HG03457 (cell line): ENCODE measurements around the gene PTPRU.
"Not testable (repeated sequence)": the region's sequence is repeated elsewhere in the genome, so short reads cannot be mapped to it uniquely, and the experiment has no call there.

ENCODE experiments used
- ATAC-seq: cut with Tn5 transposase; IDR thresholded peaks from one replicate; pipeline ENCODE4 v1.9.1; 2021; ENCODE audit warnings: moderate number of reproducible peaks; ENCODE audit not compliant: unreplicated experiment

Gene PTPRU

DNA sequence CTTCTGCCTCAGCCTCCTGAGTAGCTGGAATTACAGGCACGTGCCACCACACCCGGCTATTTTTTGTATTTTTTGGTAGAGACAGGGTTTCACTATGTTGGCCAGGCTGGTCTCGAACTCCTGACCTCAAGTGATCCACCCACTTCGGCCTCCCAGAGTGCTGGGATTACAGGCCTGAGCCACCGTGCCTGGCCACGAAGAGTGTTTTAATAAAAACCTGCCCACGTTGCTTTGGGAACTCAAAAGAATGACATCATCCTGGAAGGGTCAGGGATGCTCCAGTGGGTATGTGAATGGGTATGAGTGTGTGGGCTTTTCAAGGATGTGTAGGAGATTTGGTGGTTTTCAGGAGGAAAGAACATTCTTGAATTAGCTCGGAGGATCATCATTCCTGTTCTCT is 78.4 kb downstream of the PTPRU start:
- ATAC-seq = not testable (repeated sequence)

DNA sequence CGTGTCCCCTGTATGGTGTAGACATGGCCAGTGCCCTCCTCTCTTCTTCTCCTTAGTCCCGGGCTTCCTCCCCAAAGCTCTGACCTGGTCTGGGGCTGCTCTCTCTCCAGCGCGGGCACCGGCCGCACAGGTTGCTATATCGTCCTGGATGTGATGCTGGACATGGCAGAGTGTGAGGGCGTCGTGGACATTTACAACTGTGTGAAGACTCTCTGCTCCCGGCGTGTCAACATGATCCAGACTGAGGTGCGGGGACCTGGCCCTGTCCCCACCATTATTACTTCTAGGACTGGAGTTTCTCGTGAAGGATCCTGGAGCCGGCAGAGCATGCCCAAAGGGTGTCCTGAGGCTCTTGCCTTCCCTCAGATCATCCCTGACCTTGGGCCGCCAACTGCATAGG is 78.9 kb downstream of the PTPRU start:
- ATAC-seq = no peak

DNA sequence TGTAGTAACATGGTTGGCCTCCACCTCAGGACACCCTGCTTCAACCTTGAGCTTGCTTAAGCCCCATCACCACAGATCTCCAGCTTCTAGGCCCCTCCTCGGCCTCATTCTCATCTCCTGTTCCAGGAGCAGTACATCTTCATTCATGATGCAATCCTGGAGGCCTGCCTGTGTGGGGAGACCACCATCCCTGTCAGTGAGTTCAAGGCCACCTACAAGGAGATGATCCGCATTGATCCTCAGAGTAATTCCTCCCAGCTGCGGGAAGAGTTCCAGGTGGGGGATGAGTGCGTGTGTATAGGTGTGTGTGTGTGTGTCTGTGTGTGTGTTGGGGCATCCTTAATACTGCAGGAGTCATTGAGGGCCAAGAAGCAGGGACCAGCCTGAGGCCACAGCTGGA is 79.6 kb downstream of the PTPRU start:
- no peak for ATAC-seq

DNA sequence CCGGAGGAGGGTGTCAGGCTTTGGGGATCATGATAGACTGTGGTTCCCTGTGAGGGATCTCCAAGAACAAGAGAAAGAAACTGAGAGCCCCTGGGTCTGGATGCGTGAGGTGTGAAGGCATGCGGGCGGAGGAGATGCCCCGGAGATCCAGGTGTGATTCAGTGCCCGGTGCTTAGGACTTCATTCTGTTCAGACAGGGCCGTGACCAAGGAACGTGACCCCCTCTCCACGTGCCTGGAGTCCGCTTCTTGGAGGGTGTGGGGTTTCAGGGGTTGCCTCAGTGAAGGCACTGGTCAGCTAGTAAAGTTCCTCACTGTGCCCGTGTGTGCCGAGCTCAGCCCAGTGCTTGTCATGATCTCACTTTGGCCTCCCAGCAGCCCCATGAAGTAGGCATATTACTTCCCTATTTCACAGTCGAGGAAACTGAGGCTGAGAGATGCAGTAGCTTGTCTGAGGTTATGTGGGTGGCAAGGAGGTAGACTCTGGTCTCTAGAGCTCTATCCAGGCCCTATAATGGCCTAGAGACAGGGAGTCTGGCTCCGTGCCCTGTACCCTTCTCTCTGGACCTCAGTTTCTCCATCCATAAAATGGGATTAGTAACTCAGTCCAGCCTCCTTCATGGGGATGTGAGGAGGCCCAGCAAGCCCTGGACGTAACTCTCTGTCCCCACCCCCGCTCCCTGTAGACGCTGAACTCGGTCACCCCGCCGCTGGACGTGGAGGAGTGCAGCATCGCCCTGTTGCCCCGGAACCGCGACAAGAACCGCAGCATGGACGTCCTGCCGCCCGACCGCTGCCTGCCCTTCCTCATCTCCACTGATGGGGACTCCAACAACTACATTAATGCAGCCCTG is 81.0 kb downstream of the PTPRU start:
- ATAC-seq = no peak

DNA sequence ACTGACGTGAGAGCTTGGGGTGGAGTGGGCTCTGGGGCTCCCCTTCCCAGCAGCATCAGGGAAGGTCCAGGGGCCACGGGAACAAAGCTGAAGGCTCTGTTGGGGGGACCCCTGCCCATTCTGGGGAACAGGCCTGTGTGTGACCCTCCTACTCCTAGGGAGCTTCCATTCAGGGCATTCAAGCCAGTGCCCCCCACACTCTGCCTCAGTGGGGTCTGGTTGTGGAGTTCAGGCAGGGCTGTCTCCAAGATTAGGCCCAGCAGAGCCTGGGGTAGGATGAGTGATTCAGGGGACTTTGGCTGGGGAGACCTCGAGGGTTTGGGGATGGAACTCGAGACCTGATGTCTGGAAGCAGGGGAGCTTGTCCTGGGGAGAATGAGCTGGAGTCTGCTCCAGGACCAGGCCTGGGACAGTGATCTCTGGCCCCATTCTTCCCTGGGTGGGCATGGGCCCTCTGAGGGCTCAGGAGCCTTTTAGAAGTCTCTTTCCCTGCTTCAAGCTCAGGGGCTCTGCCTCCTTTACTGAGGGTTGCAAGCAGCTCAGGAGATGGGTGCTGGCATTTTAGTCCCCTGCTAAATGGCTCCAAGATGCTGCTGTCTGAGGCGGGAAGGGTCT is 81.7 kb downstream of the PTPRU start:
- no peak for ATAC-seq

DNA sequence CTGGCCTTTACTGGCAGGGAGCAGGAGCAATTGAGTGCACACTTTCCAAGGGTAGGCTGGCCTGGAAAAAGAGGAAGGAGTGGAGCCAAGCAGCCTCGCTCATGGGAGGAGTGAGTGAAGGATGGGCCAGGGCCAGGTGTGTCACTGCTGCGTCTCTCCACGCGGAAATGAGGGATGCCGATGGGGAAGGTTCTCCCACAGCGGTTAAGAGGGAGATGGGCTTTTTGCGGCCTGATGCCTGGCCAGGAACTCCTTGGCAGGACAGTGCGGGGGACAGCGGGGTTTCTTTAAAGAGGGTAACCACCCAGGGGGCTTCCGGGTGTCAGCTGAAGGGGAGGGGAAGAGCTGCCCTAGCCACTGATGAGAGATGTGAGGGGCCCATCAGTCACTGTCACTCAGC is 82.4 kb downstream of the PTPRU start:
- no peak for ATAC-seq

DNA sequence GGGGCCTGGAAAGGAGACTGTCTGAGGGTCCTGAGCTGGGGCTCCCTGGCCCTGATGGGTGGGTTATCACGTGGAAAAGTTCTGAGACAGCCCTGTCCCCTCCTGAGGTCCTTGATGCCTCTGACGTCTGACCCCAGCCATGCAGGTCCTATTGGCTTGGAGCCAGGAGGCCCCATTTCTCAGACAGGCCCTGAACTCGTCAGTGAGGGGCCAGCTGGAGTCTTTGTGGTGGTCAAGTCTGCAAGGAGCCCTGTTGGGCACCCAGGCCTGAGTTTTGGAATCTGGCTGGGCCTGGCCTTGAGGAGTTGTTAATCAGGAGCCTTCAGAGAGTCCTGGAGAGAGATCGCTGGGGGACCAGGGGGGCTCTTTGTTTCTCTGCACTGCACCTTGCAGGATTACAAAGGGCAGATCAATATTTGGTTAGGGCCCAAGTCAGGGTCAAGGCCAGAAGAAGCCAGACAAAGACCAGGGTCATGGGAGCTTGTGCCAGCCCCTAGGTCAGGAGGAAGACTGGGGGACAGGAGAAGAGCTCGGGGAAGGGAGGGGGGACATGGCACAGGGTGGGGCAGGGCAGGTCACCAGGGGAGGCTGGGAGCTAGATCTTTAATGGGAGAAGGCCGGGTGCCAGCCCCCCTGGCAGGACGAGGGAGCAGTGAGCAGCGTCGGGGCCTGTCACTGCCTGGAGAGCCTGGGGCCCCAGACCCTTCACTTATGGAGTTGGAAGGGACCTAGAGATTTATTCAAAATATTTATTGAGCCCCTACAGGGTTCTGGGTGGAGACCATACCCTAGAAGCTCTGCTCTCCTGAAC is 83.2 kb downstream of the PTPRU start:
- no peak for ATAC-seq

DNA sequence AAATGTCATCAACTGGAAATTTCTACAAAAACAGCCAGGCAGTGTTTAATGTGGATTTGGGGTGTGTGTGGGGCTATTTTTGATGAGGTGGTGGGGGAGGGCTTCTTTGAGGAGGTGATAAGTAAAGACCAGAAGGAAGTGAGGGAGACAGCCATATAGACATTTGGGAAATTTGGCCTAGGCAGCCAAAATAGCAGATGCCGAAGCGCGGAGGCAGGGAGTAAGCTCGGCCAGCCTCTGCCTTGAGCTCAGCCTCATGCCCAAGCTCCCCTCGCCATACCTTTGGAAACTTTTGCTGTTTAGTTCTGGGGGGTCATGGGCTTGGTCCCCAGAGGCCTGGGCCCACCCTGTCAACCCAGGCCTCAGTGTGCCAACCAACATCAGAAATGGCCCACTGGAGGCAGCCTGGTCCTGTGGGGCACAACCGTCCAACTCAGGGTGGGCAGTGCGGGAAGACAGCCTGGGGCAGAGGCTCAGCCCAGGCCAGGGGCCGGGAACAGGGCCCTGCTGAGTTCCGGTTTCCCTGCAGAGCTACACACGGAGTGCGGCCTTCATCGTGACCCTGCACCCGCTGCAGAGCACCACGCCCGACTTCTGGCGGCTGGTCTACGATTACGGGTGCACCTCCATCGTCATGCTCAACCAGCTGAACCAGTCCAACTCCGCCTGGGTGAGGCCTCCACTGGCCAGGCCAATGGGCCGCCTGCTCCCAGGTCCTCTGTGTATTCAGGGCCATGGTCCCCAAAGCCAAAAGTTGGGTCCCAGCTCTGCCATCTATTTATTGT is 84.0 kb downstream of the PTPRU start:
- no peak for ATAC-seq

DNA sequence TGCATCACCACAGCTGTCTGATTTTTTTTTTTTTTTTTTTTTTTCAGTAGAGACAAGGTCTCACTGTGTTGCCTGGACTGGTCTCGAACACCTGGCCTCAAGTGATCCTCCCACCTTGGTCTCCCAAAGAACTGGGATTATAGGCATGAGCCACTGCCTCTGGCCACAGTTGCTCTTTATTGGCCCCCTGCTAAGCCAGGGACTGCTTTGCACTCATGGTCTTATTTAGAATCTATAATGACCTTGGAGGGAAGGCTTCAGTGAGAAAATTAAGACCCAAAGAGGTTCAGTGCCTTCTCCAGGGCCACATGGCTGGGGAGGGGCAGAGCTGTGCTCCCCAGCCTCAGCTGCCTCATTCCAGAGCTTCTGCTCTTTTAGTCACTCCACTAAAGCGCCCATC is 84.9 kb downstream of the PTPRU start:
- no peak for ATAC-seq

DNA sequence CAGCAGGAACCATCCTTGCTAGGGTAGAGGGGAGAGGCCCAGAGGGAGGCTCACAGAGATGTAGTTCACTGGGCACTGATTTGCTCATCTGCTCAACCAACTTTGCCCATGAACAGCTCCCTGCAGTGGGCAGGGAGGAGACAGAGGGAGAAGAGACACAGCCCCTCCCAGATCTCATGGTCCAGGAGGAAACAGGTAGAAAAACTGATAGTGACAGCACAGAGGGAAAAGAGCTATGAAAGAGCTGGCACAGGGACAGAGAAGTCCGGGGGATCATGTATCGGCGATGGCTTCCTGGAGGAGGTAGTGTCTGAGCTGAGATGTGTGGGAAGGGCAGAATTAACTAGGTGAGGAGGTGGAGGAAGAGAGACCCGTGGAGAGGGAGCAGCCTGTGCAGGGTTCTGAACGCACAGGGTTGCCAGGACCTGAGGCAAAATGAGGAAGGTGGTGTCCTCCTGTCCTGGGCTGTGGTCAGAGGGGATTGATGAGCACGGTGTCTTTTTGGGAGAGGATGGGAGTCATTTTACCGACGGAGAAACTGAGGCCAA is 85.9 kb downstream of the PTPRU start:
- ATAC-seq = no peak

DNA sequence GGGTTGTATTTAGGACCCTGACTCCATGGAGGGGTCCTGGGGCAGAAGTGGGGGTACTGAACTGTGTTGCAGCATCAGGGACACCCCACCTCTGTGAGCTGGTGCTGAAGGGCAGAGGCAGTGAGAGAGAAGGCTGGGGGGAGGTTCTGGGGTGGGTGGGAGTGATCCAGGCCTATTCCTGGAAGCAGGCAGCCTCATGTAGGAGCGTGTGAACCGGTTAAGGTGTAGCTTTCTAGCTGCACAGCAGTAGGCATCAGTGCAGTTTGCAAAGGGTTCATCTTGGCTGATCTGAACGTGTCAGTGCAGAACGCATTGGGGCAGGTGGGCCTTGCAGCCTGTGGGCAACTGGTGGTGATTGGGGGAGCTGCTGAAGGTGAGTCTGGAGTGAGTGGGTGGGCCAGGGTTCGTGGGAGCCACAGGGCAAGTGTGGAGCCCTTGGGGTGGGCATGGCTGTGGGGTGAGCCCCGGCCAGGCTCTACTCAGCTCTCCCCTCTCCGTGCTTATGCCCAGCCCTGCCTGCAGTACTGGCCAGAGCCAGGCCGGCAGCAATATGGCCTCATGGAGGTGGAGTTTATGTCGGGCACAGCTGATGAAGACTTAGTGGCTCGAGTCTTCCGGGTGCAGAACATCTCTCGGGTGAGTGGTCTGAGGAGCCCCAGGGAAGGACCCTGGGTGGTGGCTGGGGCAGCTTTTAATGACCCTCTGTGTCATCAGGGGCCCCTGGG is 86.7 kb downstream of the PTPRU start:
- ATAC-seq = no peak

DNA sequence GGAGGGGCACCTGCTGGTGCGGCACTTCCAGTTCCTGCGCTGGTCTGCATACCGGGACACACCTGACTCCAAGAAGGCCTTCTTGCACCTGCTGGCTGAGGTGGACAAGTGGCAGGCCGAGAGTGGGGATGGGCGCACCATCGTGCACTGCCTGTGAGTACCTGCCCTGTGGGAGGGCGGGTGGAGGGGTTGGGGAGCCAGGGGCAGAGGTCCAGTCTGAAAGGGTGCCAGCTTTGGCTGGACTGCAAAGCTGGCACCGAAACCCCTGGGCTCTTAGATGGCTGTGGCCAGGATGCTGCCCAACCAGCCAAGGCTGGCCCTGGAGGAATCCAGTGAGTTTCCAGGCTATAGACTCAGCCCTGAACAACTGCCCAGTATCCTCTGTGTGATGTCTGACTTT is 87.3 kb downstream of the PTPRU start:
- no peak for ATAC-seq

DNA sequence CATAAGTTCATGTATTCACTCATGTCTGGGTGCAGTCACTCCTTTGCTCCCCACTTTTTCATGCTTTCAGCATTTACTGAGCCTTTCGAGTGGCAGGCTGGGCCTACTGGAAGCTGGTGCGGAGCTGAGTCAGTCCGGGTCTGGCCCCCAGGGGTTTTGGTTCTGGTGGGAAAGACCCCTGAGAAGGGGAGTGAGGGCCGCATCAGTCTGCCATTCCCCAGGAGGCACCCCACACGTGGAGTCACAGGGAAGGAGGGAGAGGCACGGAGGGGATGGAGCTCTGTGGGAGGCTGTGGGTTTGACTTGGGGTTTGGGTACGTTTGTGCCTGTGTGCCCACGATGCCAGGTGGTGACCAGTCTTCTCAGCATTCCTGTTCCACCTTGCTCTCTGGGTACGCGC is 87.9 kb downstream of the PTPRU start:
- ATAC-seq = no peak

DNA sequence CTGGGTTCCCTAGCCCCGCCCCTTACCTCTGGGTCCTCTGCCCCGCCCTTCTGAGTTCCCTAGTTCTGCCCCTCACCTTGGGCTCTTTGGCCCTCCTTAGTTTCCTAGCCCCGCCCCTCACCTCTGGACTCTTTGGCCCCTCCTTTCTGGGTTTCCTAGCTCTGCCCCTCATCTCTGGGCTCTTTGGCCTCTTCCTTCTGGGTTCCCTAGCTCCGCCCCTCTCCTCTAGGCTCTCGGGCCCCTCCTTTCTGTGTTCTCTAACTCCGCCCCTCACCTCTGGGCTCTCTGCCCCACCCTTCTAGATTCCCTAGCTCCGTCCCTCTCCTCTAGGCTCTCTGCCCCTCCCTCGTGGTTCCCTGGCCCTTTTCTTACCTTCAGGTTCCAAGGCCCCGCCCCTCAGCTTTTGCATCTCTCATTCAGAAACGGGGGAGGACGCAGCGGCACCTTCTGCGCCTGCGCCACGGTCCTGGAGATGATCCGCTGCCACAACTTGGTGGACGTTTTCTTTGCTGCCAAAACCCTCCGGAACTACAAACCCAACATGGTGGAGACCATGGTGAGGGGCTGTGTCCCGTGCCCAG is 88.5 kb downstream of the PTPRU start:
- ATAC-seq = no peak

DNA sequence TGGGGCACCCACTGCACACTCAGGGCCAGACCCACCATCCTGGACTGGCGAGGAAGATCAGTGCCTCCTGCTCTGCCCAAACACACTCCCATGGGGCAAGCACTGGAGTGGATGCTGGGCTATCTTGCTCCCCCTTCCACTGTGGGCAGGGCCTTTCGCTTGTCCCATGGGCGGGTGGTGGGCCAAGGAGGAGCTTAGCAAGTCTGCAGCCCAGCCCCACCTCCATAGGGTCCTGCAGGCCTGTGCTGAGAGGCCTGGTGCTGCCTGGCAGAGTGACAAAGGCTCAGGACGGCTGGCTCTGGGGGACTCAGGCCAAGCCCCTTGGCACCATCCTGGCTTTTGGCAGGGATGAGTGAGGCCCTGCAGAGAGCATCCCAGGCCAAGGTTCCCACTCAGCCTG is 89.4 kb downstream of the PTPRU start:
- no peak for ATAC-seq

DNA sequence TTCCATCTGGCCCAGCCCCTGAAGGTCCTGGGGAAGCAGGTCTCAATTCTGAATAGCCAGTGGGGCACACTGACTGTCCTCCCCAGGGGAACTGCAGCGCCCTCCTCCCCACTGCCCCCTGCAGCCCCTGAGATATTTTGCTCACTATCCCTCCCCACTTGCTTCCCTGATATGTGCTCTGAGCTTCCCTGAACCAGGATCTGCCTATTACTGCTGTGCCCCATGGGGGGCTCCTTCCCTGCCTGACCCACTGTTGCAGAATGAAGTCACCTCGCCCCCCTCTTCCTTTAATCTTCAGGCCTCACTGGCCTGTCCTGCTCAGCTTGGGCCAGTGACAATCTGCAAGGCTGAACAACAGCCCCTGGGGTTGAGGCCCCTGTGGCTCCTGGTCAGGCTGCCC is 89.8 kb downstream of the PTPRU start:
- ATAC-seq = no peak

DNA sequence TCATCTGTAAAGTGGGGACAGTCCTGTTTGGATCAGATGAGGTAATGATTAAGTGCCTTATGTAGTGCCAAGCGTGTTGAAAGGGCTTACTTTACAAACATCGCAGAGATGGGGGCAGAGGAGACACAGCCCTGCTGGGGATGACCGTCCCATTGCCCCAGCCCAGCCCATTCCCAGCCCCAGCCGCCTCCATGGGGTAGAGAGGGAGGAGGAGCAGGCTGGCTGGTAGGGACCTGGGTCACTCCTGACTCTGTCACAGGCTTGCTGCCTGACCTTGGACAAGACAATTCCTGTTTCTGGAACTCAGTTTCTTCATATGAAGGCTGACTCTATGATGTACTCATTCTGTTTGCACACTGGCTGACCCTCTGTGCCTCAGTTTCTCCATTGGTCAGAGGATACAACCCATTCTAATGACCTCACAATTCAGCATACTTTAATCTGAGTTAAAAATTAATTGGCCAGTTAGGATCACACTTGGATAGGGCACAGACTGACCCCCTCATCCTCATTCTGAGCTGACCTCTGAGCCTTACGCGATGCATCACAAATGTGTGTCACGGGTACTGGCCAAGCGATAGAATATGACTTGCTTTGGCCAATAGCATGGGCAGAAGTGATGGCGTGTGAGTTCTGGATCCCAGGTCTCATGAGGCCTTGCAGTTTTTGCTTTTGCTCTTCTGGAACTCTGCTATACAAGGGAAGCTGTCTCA is 91.1 kb downstream of the PTPRU start:
- ATAC-seq = no peak

DNA sequence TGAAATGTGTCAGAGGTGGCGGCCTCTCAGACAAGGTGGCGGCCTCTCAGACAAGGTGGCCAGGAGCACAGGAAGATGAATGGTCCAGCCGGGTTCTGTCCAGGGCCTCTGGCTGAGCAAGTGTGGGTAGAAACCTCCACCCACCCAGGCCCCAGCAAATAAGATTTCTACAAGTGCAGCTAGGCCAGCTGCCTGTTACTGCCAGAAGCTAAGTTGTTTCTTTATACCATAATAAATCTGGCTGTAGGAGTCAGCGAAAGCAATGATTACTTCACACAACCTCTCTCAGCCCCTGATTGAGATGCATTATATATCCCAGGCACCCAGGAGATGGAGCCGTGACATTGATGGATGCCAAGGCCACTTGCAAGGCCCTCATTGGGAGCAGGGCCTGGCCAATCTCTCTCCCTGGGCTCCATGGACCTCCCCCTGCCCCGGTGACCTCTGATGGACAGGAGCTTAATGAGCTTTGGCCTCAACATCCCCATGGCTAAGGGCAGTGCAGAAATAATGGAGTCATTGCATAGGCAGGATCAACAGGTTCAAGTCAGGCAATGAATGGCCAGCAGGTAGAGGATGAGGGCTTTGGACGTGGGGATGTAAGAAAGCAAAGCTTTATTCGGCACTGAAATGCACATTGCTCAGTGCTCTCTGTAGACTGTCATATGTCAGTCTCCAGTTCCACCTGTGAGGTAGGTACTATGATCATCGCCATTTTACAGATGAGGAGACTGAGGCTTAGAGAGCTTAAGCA is 92.9 kb downstream of the PTPRU start:
- ATAC-seq = no peak
